ENCODE measurements around the gene CDC73.
"Not testable (repeated sequence)": the region's sequence is repeated elsewhere in the genome, so short reads cannot be mapped to it uniquely, and the experiment has no call there.

CDC73 gene

GRCh38 chr1:193281894-193282293 is 160.1 kb downstream of the CDC73 start:
- no peak for DNase-seq (ENCODE audit: low read depth in 2 of 3, low spot score in 1 of 3)

GRCh38 chr1:193283016-193283415 is 161.2 kb downstream of the CDC73 start:
- no peak for DNase-seq (ENCODE audit: low read depth in 2 of 3, low spot score in 1 of 3)

- no peak for DNase-seq (ENCODE audit: low read depth in 2 of 3, low spot score in 1 of 3)
Measured at GRCh38 chr1:193284219-193284618, 162.4 kb downstream of the CDC73 start.

- no peak for DNase-seq (ENCODE audit: low read depth in 2 of 3, low spot score in 1 of 3)
Measured at GRCh38 chr1:193285641-193286040, 163.8 kb downstream of the CDC73 start.

GRCh38 chr1:193288548-193289080 is 166.8 kb downstream of the CDC73 start:
- DNase-seq (ENCODE audit: low read depth in 2 of 3, low spot score in 1 of 3), result not testable (repeated sequence)

- no peak for DNase-seq (ENCODE audit: low read depth in 2 of 3, low spot score in 1 of 3)
Measured at GRCh38 chr1:193293726-193294125, 171.9 kb downstream of the CDC73 start.

GRCh38 chr1:193299038-193299437 is 177.2 kb downstream of the CDC73 start:
- no peak for DNase-seq (ENCODE audit: low read depth in 2 of 3, low spot score in 1 of 3)

- DNase-seq (ENCODE audit: low read depth in 2 of 3, low spot score in 1 of 3), result no peak
Measured at GRCh38 chr1:193301746-193302145, 179.9 kb downstream of the CDC73 start.

GRCh38 chr1:193303849-193304248 is 182.0 kb downstream of the CDC73 start:
- DNase-seq (ENCODE audit: low read depth in 2 of 3, low spot score in 1 of 3), result no peak

Data from stimulated activated CD4-positive, alpha-beta T cell treated with anti-CD3 and anti-CD28 coated beads, Interleukin-12 subunit alpha, Interleukin-12 subunit beta, amount 100 ng/mL, for 48 hours (primary cell).